OCI-LY1 (cell line): ENCODE measurements around the gene TNRC6C.

Experiments
- CTCF ChIP-seq: fragments of 200-600 bp; sonication (generic), shearing (Covaris generic); IDR thresholded peaks from 2 replicates; pipeline ENCODE4 v1.5.1; 2017; ENCODE audit warnings: mild to moderate bottlenecking, antibody characterized with exemption, low read length, moderate library complexity, mixed read lengths
- EZH2 ChIP-seq: fragments of 200-600 bp; sonication (generic), shearing (Covaris generic); IDR thresholded peaks from 2 replicates; pipeline ENCODE4 v1.8.0; 2017; ENCODE audit warnings: borderline replicate concordance, mixed run types, mild to moderate bottlenecking, antibody characterized with exemption, low read length, moderate library complexity, mixed read lengths

GRCh38 chr17:78081551-78081950 lies 123.0 kb downstream of the TNRC6C start:
- TF ChIP-seq CTCF = no peak
- TF ChIP-seq EZH2 = no peak
